Measurements from ENCODE around the gene ANXA1.

Gene ANXA1

GRCh38 chr9:73215249-73215648 lies 63.6 kb downstream of the ANXA1 start:
- no peak for DNase-seq

- no peak for DNase-seq
Observed at GRCh38 chr9:73216100-73216499, 64.4 kb downstream of the ANXA1 start.

Measured in NCI-H774 (cell line).